Mucosa of rectum (tissue), 2 donors: ENCODE measurements around the gene KRT15.

ENCODE experiments used
- H3K27ac ChIP-seq, 2 donors: one replicate each; pipeline ENCODE4 v1.7.0; 2013; ENCODE audit warnings: inconsistent platforms in 2 of 2, low read depth in 2 of 2, low read length in 2 of 2
- H3K27me3 ChIP-seq, 2 donors: one replicate each; pipeline ENCODE4 v1.7.0; 2013; ENCODE audit warnings: low read length in 2 of 2; ENCODE audit not compliant: control insufficient read depth in 2 of 2, insufficient read depth in 2 of 2
- H3K36me3 ChIP-seq, 2 donors: one replicate each; pipeline ENCODE4 v1.7.0; 2013; ENCODE audit warnings: low read length in 2 of 2; ENCODE audit not compliant: control insufficient read depth in 2 of 2, insufficient read depth in 2 of 2
- H3K4me1 ChIP-seq, 2 donors: one replicate each; pipeline ENCODE4 v1.7.0; 2013; ENCODE audit warnings: low read length in 2 of 2, mild to moderate bottlenecking in 1 of 2; ENCODE audit not compliant: control insufficient read depth in 2 of 2, insufficient read depth in 2 of 2
- H3K4me3 ChIP-seq, 2 donors: one replicate each; pipeline ENCODE4 v1.7.0; 2013; ENCODE audit warnings: low read length in 2 of 2
- H3K9ac ChIP-seq, 2 donors: one replicate each; pipeline ENCODE4 v1.7.0; 2013; ENCODE audit warnings: low read length in 2 of 2, low read depth in 1 of 2, mild to moderate bottlenecking in 1 of 2
- H3K9me3 ChIP-seq, 2 donors: one replicate each; pipeline ENCODE4 v1.7.0; 2013; ENCODE audit warnings: low read length in 2 of 2; ENCODE audit not compliant: control insufficient read depth in 2 of 2
- donor health status: healthy.
- donor health status: Normal muscosa, but diverticular disease.

The KRT15 gene

DNA sequence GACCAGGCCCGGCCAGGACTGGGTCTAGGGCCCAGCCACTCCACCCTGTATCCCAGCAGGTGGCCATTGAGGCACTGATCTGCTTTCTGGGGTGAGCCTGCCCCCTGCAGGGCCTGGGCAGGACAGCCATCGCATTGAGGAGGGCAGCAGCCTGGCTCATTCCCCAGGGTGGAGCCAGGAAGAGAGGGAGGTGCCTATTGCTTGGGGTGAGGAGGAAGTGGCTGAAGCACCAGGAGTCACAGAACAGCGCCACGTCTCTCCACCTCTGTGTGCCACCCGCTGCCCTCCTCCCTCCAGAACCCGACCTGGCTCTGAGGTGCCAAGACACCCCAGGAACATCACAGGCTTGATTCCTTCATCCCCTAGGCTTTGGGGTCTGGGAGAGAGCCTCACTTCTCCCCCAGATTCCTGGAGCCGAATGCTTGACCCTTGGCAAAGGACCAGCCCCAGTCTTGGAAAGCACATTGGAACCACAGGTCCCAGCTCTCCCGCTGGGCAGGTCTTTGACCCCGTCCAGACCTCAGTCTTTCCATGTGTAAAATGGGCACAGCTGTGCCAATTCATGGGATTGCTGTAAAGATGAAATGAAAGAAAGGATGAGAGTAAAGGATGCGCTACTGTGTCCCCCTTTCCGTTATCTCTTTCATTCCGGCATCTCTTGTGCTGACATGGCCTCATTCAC, 21.7 kb downstream of the KRT15 start:
- Histone ChIP-seq H3K9me3 (no peaks in the 10 kb centered on the region), H3K27ac (peak overlapping the region; percentile 74 to 78), H3K36me3 (no peaks in the 10 kb centered on the region), H3K4me3 (peak overlapping the region in 1 of 2 donors; percentile 41), H3K27me3 (no peaks in the 10 kb centered on the region), H3K9ac (peak overlapping the region; percentile 41 to 54), H3K4me1 (peaks cover 7 to 18% of the 10 kb centered on the region in 2 donors)

GRCh38 chr17:41494524-41494923, 24.2 kb downstream of the KRT15 start:
- H3K9me3 ChIP-seq = no peaks in the 10 kb centered on the region
- H3K4me1 ChIP-seq = peaks cover 25 to 41% of the 10 kb centered on the region in 2 donors
- H3K27me3 ChIP-seq = no peaks in the 10 kb centered on the region
- no peak overlapping the region for H3K27ac ChIP-seq
- H3K4me3 ChIP-seq = no peak overlapping the region
- no peak overlapping the region for H3K9ac ChIP-seq
- no peaks in the 10 kb centered on the region for H3K36me3 ChIP-seq

DNA sequence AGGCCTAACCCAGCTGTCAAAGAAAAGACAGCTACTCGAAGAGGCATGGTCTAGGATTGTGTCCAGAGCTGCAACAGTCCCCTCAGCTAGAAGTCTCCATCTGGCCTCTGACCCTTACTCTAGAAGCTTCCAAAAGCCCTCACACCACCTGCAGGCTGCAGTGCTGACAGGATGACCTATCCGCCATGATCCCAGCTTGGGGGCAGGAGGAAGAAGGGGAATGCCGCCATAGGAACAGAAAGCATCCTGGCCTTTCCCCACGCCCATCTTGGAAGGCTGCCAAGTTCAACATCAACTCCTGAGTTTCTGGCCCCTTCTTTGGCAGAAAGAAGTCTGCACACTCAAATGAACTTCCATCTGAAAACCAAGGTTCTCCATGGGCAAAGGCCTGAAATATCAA, 25.9 kb downstream of the KRT15 start:
- Histone ChIP-seq H3K9ac (no peak overlapping the region), H3K4me1 (peaks cover 27 to 47% of the 10 kb centered on the region in 2 donors), H3K27ac (peak overlapping the region in 1 of 2 donors; percentile 38), H3K9me3 (no peaks in the 10 kb centered on the region), H3K27me3 (no peaks in the 10 kb centered on the region), H3K4me3 (no peak overlapping the region), H3K36me3 (no peaks in the 10 kb centered on the region)

DNA sequence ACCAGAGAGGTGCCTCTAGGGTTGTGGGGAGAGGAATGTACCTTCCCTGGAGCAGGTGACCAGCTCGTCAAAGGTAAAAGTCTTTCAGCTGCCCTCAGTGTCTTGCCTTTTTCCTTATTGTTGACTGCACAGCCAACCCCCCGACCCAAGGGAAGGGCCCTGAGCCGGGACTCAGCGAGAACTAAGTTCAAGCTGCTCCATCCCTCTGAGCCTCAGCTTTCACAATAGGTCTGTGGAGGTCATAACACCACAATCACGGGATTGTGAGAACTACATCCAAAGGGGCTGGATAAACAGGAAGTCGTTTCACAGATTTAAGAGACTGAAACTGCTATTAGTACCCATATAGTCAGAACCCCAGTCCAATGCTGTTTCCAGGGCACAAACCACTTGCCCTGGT, 26.3 kb downstream of the KRT15 start:
- Histone ChIP-seq H3K36me3 (no peaks in the 10 kb centered on the region), H3K27me3 (no peaks in the 10 kb centered on the region), H3K27ac (peak overlapping the region in 1 of 2 donors; percentile 23), H3K9ac (no peak overlapping the region), H3K4me1 (peaks cover 25 to 47% of the 10 kb centered on the region in 2 donors), H3K4me3 (no peak overlapping the region), H3K9me3 (no peaks in the 10 kb centered on the region)

GRCh38 chr17:41491476-41491875, 27.2 kb downstream of the KRT15 start:
- peak overlapping the region in 1 of 2 donors; percentile 53 for H3K27ac ChIP-seq

GRCh38 chr17:41490000-41490990, 28.4 kb downstream of the KRT15 start:
- no peaks in the 10 kb centered on the region for H3K9me3 ChIP-seq
- no peaks in the 10 kb centered on the region for H3K36me3 ChIP-seq
- H3K27ac ChIP-seq = peak overlapping the region in 1 of 2 donors; percentile 53
- no peaks in the 10 kb centered on the region for H3K27me3 ChIP-seq
- peak overlapping the region in 1 of 2 donors; percentile 14 for H3K4me3 ChIP-seq
- H3K4me1 ChIP-seq = peaks cover 20 to 43% of the 10 kb centered on the region in 2 donors
- peak overlapping the region in 1 of 2 donors; percentile 26 for H3K9ac ChIP-seq

More at GRCh38 chr17:41491476-41491875, 27.2 kb downstream of the KRT15 start:
- Histone ChIP-seq H3K4me1 (peaks cover 20 to 44% of the 10 kb centered on the region in 2 donors), H3K9ac (no peak overlapping the region), H3K27me3 (no peaks in the 10 kb centered on the region), H3K4me3 (no peak overlapping the region), H3K36me3 (no peaks in the 10 kb centered on the region), H3K9me3 (no peaks in the 10 kb centered on the region)

- H3K36me3 ChIP-seq = no peaks in the 10 kb centered on the region
- H3K9me3 ChIP-seq = no peaks in the 10 kb centered on the region
- peaks cover 20 to 43% of the 10 kb centered on the region in 2 donors for H3K4me1 ChIP-seq
- peak within 1 kb of the TSS in 1 of 2 donors; percentile 53 for H3K27ac ChIP-seq
- peak within 1 kb of the TSS in 1 of 2 donors; percentile 26 for H3K9ac ChIP-seq
- H3K4me3 ChIP-seq = peak within 1 kb of the TSS in 1 of 2 donors; percentile 14
- H3K27me3 ChIP-seq = no peaks in the 10 kb centered on the region
Observed at GRCh38 chr17:41489531-41489930, 29.2 kb downstream of the KRT15 start, which contains the start of gene KRT36. Gene KRT36, minus strand, starts transcription at chr17:41489910. Its CDS starts 46 bp downstream, at chr17:41489864.

- Histone ChIP-seq H3K4me1 (peaks cover 20 to 32% of the 10 kb centered on the region in 2 donors), H3K27ac (no peak overlapping the region), H3K9me3 (no peaks in the 10 kb centered on the region), H3K36me3 (no peaks in the 10 kb centered on the region), H3K27me3 (no peaks in the 10 kb centered on the region), H3K9ac (no peak overlapping the region), H3K4me3 (no peak overlapping the region)
Observed at GRCh38 chr17:41486809-41487530, 31.7 kb downstream of the KRT15 start.

DNA sequence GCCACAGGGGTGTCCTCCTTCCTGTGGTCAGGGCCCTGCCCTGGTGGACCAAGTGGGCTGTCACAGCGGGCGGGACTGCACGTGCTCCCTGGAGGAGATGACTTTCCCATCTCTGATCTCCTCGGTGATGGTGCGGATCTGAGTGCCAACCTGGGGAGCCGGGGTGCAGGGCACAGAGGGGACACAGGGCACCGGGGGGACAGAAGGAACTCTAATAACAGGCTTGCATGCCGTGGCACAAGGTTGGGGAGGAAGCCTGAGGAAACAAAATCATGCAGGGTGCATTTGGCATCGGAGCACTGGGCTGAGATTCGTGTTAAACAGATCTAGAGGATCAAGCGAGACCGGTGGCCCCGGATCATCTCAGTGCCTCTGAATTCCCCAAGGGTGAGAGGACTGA, 32.4 kb downstream of the KRT15 start:
- H3K36me3 ChIP-seq = no peaks in the 10 kb centered on the region
- no peaks in the 10 kb centered on the region for H3K27me3 ChIP-seq
- H3K9me3 ChIP-seq = no peaks in the 10 kb centered on the region
- no peak overlapping the region for H3K4me3 ChIP-seq
- no peak overlapping the region for H3K27ac ChIP-seq
- H3K9ac ChIP-seq = no peak overlapping the region
- peaks cover 16 to 25% of the 10 kb centered on the region in 2 donors for H3K4me1 ChIP-seq
